ENCODE results near the gene IL1F10. TPM values are rescaled to one million over a fixed set of nuclear protein-coding genes. Genes with fewer than 3 reads are reported as not detected.
"Not testable (repeated sequence)": the region's sequence is repeated elsewhere in the genome, so short reads cannot be mapped to it uniquely, and the experiment has no call there.

IL1F10 gene
- polyA plus RNA-seq, 12 donors: not detected

- no peak for DNase-seq
Observed at GRCh38 chr2:113081488-113082210, 13.9 kb downstream of the IL1F10 start.

- no peak for DNase-seq
Observed at GRCh38 chr2:113083296-113083695, 15.5 kb downstream of the IL1F10 start.

GRCh38 chr2:113084249-113085000 is 16.7 kb downstream of the IL1F10 start:
- DNase-seq: no peak

- DNase-seq: no peak
Observed at GRCh38 chr2:113085542-113085941, 17.8 kb downstream of the IL1F10 start.

- no peak for DNase-seq
Observed at GRCh38 chr2:113088213-113088992, 20.6 kb downstream of the IL1F10 start.

GRCh38 chr2:113089916-113090315 is 22.1 kb downstream of the IL1F10 start:
- no peak for DNase-seq

- no peak for DNase-seq
Observed at GRCh38 chr2:113091231-113091896, 23.6 kb downstream of the IL1F10 start.

GRCh38 chr2:113092864-113093612 is 25.3 kb downstream of the IL1F10 start:
- DNase-seq: no peak

GRCh38 chr2:113093613-113093977 is 25.8 kb downstream of the IL1F10 start:
- no peak for DNase-seq

GRCh38 chr2:113096306-113096705 is 28.5 kb downstream of the IL1F10 start:
- not testable (repeated sequence) for DNase-seq

GRCh38 chr2:113096842-113097618 is 29.3 kb downstream of the IL1F10 start:
- DNase-seq: not testable (repeated sequence)

GRCh38 chr2:113098041-113098440 is 30.3 kb downstream of the IL1F10 start:
- no peak for DNase-seq

GRCh38 chr2:113098532-113098931 is 30.8 kb downstream of the IL1F10 start:
- DNase-seq: no peak

- DNase-seq: no peak
Observed at GRCh38 chr2:113102133-113102532, 34.4 kb downstream of the IL1F10 start.

- no peak for DNase-seq
Observed at GRCh38 chr2:113103277-113103676, 35.5 kb downstream of the IL1F10 start.

GRCh38 chr2:113104054-113104611 is 36.4 kb downstream of the IL1F10 start:
- no peak for DNase-seq

GRCh38 chr2:113105047-113105785 is 37.4 kb downstream of the IL1F10 start:
- no peak for DNase-seq

- DNase-seq: no peak
Observed at GRCh38 chr2:113111121-113111520, 43.4 kb downstream of the IL1F10 start.

GRCh38 chr2:113111823-113112287 is 44.1 kb downstream of the IL1F10 start:
- DNase-seq: no peak

Measured in muscle of arm (tissue), 12 donors.